Adrenal gland (tissue), 12 donors: ENCODE results near the gene MLN. TPM values are rescaled to one million over a fixed set of nuclear protein-coding genes. Genes with fewer than 3 reads are reported as not detected.

Experiments used
- DNase-seq, 7 donors: peaks; one replicate each; pipeline ENCODE4 v3.0.0-alpha.2; 2019 to 2020
- H3K27ac ChIP-seq, 5 donors: fragments of 200-600 bp; sonication (generic) in 4 of 5; 1 replicate in 3 of 5; 2 replicates in 2 of 5; pipeline versions ENCODE4 v1.5.1 to v1.8.0; 2016 to 2020; ENCODE audit warnings: mild to moderate bottlenecking in 1 of 5
- H3K27me3 ChIP-seq: fragments of 200-600 bp; 2 replicates; pipeline ENCODE4 v1.8.0; 2021
- H3K36me3 ChIP-seq, 2 donors: fragments of 200-600 bp; replicated peaks in 1 of 2; 1 replicate in 1 of 2; 2 replicates in 1 of 2; pipeline versions ENCODE4 v1.5.1 to v1.8.0; 2018 to 2022
- H3K4me1 ChIP-seq, 2 donors: fragments of 200-600 bp; replicated peaks in 1 of 2; 1 replicate in 1 of 2; 2 replicates in 1 of 2; pipeline versions ENCODE4 v1.5.1 to v1.8.0; 2018 to 2021
- H3K4me3 ChIP-seq, 4 donors: fragments of 200-600 bp; sonication (generic) in 3 of 4; one replicate each; pipeline ENCODE4 v1.5.1; 2016 to 2018
- H3K9me3 ChIP-seq, 3 donors: fragments of 200-600 bp; sonication (generic) in 1 of 3; replicated peaks in 1 of 3; 1 replicate in 2 of 3; 2 replicates in 1 of 3; pipeline versions ENCODE4 v1.5.1 to v1.8.0; 2016 to 2021
- CTCF ChIP-seq, 6 experiments: fragments of 450-650 bp in 4 of 6; fragments of 200-600 bp in 2 of 6; sonication (generic) in 1 of 6; IDR thresholded peaks; 1 replicate in 5 of 6; 2 replicates in 1 of 6; pipeline versions ENCODE4 v1.5.1 to v1.8.0; 2016 to 2021; ENCODE audit warnings: antibody characterized with exemption in 6 of 6, mild to moderate bottlenecking in 2 of 6, moderate library complexity in 1 of 6
- POLR2A ChIP-seq, 2 donors: fragments of 450-650 bp; IDR thresholded peaks; one replicate each; pipeline ENCODE4 v1.6.1; 2017; ENCODE audit warnings: antibody characterized with exemption in 2 of 2, mild to moderate bottlenecking in 2 of 2, moderate library complexity in 1 of 2
- WGBS, 4 donors: extraction: QIAGEN DNeasy Blood & Tissue Kit in 2 of 4; methylation state at CpG; one replicate each; pipeline versions ENCODE4 v1.1.5 to v1.1.7; 2013 to 2017; 5-methylcytosine and 5-hydroxymethylcytosine counted together
- intact Hi-C, 2 donors: fragments of 100-400 bp; cut with DNase I; formaldehyde crosslinking; loops; one replicate each; pipeline versions ENCODE4 v1.14.1 to v1.15.0; 2022 to 2023
- polyA plus RNA-seq, 3 donors: library from polyadenylated mRNA; stranded (reverse); fragments of 200-250 nt in 2 of 3; fragments of 350-450 nt in 1 of 3; fragmentation: Illumina TruSeq in 1 of 3; extraction: RNeasy Lipid Tissue Mini Kit (QIAGEN cat#74804) in 1 of 3; gene quantifications; one replicate each; pipeline ENCODE4 v1.2.3, GENCODE V29; 2013 to 2014
- total RNA-seq, 9 donors: library from RNA; depleted of rRNA in 4 of 9; stranded (reverse); fragments of >200 nt in 4 of 9; fragments of 120-200 nt in 1 of 9; fragmentation: NEBNext Ultra II Directional in 1 of 9; extraction: Animal tissue kit (Norgen Biotek cat#: 25700) in 1 of 9; gene quantifications; one replicate each; pipeline versions ENCODE4 v1.1.0 to v1.2.4, GENCODE V29; 2013 to 2023
- donor health status: healthy with polysubstance abuse.
- donor health status: Bipolar disorder and iron deficiency.
- donor health status: DM: yes; HTN: yes; CAD: no.
- donor health status: DM: no; HTN: no; CAD: no.
- donor health status: DM: no; HTN: no; CAD: no.
- donor health status: DM: yes; HTN: yes; CAD: no.

MLN gene
- total and polyA plus RNA-seq, 12 donors, result not detected

DNA sequence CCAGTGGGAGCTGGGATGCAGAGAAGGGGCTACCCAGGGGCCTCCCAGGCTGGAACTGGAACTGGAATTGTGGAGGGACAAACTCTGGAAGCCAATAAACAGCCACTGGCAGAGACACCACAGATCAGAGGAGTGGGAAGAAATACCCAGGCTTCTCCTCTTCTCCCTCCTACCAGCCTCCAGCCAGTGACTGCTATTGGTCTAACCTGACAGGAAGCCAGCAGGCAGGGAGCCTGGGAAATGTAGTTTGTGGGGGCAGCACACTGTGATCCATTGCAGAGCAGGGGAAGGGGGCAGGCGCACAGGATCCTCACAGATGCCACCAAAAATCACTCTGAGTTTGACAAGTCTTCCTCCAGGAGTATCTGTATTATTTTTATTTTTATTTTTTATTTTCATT, 12.1 kb upstream of the MLN start:
- no peak for TF ChIP-seq POLR2A (IDR thresholded peaks at IDR 0.05)
- TF ChIP-seq CTCF (IDR thresholded peaks at IDR 0.05), result no peak
- Histone ChIP-seq H3K36me3 (no peaks in the 10 kb centered on the region), H3K9me3 (no peaks in the 10 kb centered on the region), H3K27ac (no peak overlapping the region), H3K27me3 (peaks cover 14% of the 10 kb centered on the region), H3K4me1 (no peaks in the 10 kb centered on the region), H3K4me3 (no peak overlapping the region)
- intact Hi-C loops, result no loop called here
- 18 to 61% (median 37%) methylated on average over 1 of the region's 1 CpG for WGBS, 4 donors
- no peak for DNase-seq

DNA sequence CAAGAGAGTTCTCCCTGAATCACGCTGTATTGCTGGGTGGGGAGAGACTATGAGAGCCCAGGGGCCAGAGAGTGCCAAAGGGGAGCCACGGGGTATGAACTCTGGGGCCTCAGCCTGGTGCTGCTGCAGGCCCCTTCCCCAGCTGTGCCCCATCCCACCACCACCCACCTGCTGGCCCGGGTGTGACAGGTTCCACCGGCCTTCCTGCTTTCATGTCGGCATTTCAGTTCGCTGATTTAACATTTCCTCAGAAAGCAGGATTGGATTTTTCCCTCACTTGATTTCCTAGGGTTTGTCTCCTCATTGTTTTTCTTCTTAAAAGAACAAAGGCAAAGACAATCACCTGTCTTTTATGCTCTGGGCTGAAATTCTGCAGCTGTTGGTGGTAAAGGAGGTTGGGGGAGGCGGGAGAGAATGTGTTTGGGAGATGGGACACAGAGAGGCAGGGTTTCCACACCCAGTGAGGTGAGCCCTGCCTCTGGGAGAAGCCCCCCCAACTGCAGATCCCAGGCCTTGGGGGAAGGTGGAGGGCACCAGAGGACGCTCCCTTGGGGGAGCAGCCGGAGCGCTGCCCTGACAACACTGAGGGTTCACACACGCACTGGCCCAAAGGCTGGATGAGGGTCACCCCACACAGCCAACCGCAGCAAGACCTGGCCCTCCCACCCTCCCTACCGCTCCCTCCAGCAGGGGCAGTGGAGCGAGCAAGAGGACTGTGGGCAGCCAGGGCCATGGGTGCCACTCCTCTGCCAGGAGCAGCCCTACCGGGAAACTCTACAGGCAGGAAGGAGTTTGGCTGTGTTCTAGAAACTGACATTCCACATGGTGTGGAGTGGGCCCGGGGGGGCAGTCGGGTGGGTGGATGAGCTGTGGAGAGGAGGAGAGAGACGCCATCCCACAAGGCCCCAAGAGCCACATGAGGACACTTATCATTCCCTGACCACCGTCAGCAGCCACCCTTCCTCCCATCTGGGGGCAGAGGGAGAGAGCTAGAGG, 10.5 kb upstream of the MLN start:
- no peak for TF ChIP-seq POLR2A (IDR thresholded peaks at IDR 0.05)
- no peak for TF ChIP-seq CTCF (IDR thresholded peaks at IDR 0.05)
- intact Hi-C loops, result no loop called here
- DNase-seq, result no peak
- Histone ChIP-seq H3K27ac (no peak overlapping the region), H3K36me3 (no peaks in the 10 kb centered on the region), H3K4me3 (no peak overlapping the region), H3K9me3 (no peaks in the 10 kb centered on the region), H3K27me3 (peaks cover 14% of the 10 kb centered on the region), H3K4me1 (no peaks in the 10 kb centered on the region)
- WGBS, 4 donors, result 66 to 72% (median 70%) methylated on average over 13 to 19 of the region's 19 CpGs

DNA sequence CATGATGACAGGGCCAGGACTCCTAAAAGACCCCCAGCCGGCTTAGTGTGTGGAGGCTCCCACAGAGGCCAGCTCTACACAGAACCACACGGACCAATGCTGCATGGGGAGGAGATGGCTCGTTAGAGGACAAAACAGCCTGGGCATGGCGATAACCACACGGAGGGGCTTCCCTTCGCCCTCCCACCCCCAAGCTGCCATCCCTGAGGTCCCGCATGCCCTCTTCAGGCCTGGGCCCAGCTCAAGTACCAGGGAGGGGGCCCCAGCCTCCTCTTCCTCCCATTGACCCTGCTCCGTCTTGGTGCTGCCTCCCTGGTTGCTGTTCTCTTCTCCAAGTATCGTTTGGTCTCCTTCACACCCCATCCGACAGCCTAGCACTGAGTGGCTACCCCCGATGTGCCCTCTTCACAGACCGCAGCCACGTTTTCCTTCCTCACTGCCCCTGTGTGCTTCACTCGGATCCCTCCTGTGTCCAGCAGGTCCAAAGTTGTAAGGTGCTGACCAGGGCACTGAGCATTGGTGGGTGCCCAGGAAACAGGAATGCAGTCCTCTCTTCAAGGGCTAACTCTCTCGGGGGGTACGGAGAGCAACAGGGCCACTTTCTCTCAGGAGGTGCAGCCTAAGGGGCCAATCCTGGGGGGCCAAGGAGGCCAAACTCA, 9.6 kb upstream of the MLN start:
- H3K27me3 ChIP-seq, result peaks cover 14% of the 10 kb centered on the region
- TF ChIP-seq POLR2A (IDR thresholded peaks at IDR 0.05), result no peak
- TF ChIP-seq CTCF (IDR thresholded peaks at IDR 0.05), result no peak
- 61 to 71% (median 62%) methylated on average over 11 to 16 of the region's 16 CpGs for WGBS, 4 donors
- intact Hi-C loops, result no loop called here
- no peaks in the 10 kb centered on the region for H3K4me1 ChIP-seq
- H3K4me3 ChIP-seq, result no peak overlapping the region
- H3K36me3 ChIP-seq, result no peaks in the 10 kb centered on the region
- no peak for DNase-seq
- H3K27ac ChIP-seq, result no peak overlapping the region
- H3K9me3 ChIP-seq, result no peaks in the 10 kb centered on the region

DNA sequence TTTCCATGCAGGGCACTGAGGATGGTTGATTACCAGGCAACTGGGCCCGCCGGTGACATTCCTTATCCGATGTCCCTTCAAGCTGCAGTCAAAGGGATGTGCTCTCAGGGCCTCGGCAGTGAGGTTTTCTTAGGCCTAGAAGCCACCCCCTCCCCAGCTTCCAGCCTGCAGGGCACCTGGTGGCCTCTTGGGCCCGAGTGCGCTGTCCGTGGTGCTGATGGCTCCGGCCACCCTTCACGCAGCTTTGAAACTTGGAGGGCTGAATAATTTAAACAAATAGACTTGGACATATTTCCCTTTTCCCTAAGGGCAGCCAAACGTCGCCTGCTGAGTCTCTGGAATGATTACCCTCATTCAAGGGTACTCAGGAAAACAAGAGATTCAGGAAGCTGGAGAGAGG, 8.9 kb upstream of the MLN start:
- WGBS, 4 donors, result 6 to 19% (median 8%) methylated on average over 9 to 11 of the region's 11 CpGs
- intact Hi-C loops, result no loop called here
- Histone ChIP-seq H3K9me3 (no peaks in the 10 kb centered on the region), H3K4me1 (no peaks in the 10 kb centered on the region), H3K27me3 (peaks cover 15% of the 10 kb centered on the region), H3K4me3 (no peak overlapping the region), H3K27ac (no peak overlapping the region), H3K36me3 (no peaks in the 10 kb centered on the region)
- TF ChIP-seq POLR2A (IDR thresholded peaks at IDR 0.05) (no peak), CTCF (IDR thresholded peaks at IDR 0.05) (peak; percentile 20 to 50 (median 39))
- DNase-seq, result peak in 6 of 7 donors; percentile 31 to 55 (median 48)
